CD4-positive, alpha-beta T cell (primary cell): Measurements from ENCODE around the gene CDK5RAP1. TPM values are rescaled to one million over a fixed set of nuclear protein-coding genes. Genes with fewer than 3 reads are reported as not detected.

Source experiments
- ATAC-seq: fragments of 200-7000 bp; cut with Tn5 transposase; one replicate; pipeline ENCODE4 v1.10.0; 2022; ENCODE audit warnings: mild to moderate bottlenecking; ENCODE audit not compliant: poor library complexity
- CTCF ChIA-PET: fragments of 350-600 bp; sonication (Branson Sonifier 250); formaldehyde crosslinking; loops from one replicate; lab custom pipeline; 2021; ENCODE audit warnings: antibody characterized with exemption, inconsistent platforms; lab: Charles Lee
- POLR2A ChIA-PET: fragments of 350-600 bp; sonication (Branson Sonifier 250); formaldehyde crosslinking; loops from one replicate; lab custom pipeline; 2021; ENCODE audit warnings: antibody characterized with exemption, inconsistent platforms; lab: Charles Lee
- DNase-seq, 14 experiments: peaks; one replicate each; pipeline ENCODE4 v3.0.0-alpha.2; 2013 to 2020; ENCODE audit warnings: mixed read lengths in 2 of 14
- H3K27ac ChIP-seq, 2 donors: one replicate each; pipeline versions ENCODE4 v1.5.1 to v1.7.0; 2013; ENCODE audit warnings: low read length in 2 of 2, low read depth in 1 of 2, mild to moderate bottlenecking in 1 of 2
- H3K27me3 ChIP-seq, 2 experiments: 1 replicate in 1 of 2; 2 replicates in 1 of 2; pipeline versions ENCODE4 v1.6.1 to v1.7.0; 2013; ENCODE audit warnings: low read length in 2 of 2, control low read depth in 1 of 2, mild to moderate bottlenecking in 1 of 2, moderate library complexity in 1 of 2; ENCODE audit not compliant: insufficient read depth in 2 of 2, control insufficient read depth in 1 of 2
- H3K36me3 ChIP-seq: one replicate; pipeline ENCODE4 v1.6.1; 2013; ENCODE audit warnings: low read length, control low read depth; ENCODE audit not compliant: insufficient read depth
- H3K4me1 ChIP-seq: one replicate; pipeline ENCODE4 v1.6.1; 2013; ENCODE audit warnings: low read length, control low read depth; ENCODE audit not compliant: insufficient read depth
- H3K4me3 ChIP-seq: one replicate; pipeline ENCODE4 v1.5.1; 2013; ENCODE audit warnings: mild to moderate bottlenecking, low read length, moderate library complexity
- H3K9me3 ChIP-seq, 2 experiments: 1 replicate in 1 of 2; 2 replicates in 1 of 2; pipeline versions ENCODE4 v1.6.1 to v1.7.0; 2013; ENCODE audit warnings: low read length in 2 of 2, mild to moderate bottlenecking in 2 of 2, control low read depth in 1 of 2, moderate library complexity in 1 of 2; ENCODE audit not compliant: control insufficient read depth in 1 of 2, insufficient read depth in 1 of 2
- H3K27ac Mint-ChIP-seq: one replicate; pipeline ENCODE4 v1.8.0; 2020; ENCODE audit warnings: mixed read lengths
- H3K27me3 Mint-ChIP-seq: one replicate; pipeline ENCODE4 v1.8.0; 2021; ENCODE audit warnings: mixed read lengths
- H3K36me3 Mint-ChIP-seq: one replicate; pipeline ENCODE4 v1.8.0; 2021; ENCODE audit warnings: low read depth, mixed read lengths
- H3K4me1 Mint-ChIP-seq: one replicate; pipeline ENCODE4 v1.8.0; 2021; ENCODE audit warnings: low read depth, mixed read lengths
- H3K4me3 Mint-ChIP-seq: one replicate; pipeline ENCODE4 v1.8.0; 2020; ENCODE audit warnings: mild to moderate bottlenecking, mixed read lengths
- H3K9me3 Mint-ChIP-seq: one replicate; pipeline ENCODE4 v1.8.0; 2020; ENCODE audit warnings: mixed read lengths
- CTCF ChIP-seq: fragments of 200-600 bp; IDR thresholded peaks from one replicate; pipeline ENCODE4 v1.8.0; 2022; ENCODE audit warnings: antibody characterized with exemption, mild to moderate bottlenecking
- intact Hi-C, 2 experiments: fragments of 100-400 bp; cut with DNase I in 1 of 2; cut with micrococcal nuclease in 1 of 2; formaldehyde crosslinking; loops; one replicate each; pipeline versions ENCODE4 v1.15.1 to v1.9.0; 2023 to 2025; cut with DNase I, micrococcal nuclease
- total RNA-seq, 174 experiments: library from RNA in 2 of 174; stranded (reverse) in 2 of 174; gene quantifications; one replicate each; pipeline ENCODE4 v1.2.3 and lab custom pipeline; 2021 to 2026

The CDK5RAP1 gene
- total RNA-seq, 2 experiments from 2014 or later: 59.7 to 63.0 TPM

GRCh38 chr20:33404281-33404680 lies 3.0 kb upstream of the CDK5RAP1 start:
- Mint-ChIP-seq H3K4me1 (peaks cover 39% of the 10 kb centered on the region), H3K27ac (no peak overlapping the region), H3K27me3 (no peaks in the 10 kb centered on the region), H3K4me3 (peak overlapping the region; percentile 30), H3K9me3 (no peaks in the 10 kb centered on the region), H3K36me3 (peaks cover 22% of the 10 kb centered on the region)
- no peak for TF ChIP-seq CTCF
- intact Hi-C loops: loop anchor here in 1 of 2 experiments (5.0 kb wide), 2 partner anchors 88 to 258 kb away; partner anchors contain the start of genes C20orf144 and CBFA2T2
- H3K9me3 ChIP-seq: no peaks in the 10 kb centered on the region
- H3K36me3 ChIP-seq: peaks cover 10% of the 10 kb centered on the region
- H3K27ac ChIP-seq: no peak overlapping the region
- ATAC-seq (no peak), DNase-seq (no peak)
- ChIA-PET POLR2A (no interaction called here), CTCF (no interaction called here)
- peaks cover 43% of the 10 kb centered on the region for H3K4me1 ChIP-seq
- H3K4me3 ChIP-seq: no peak overlapping the region
- H3K27me3 ChIP-seq: no peaks in the 10 kb centered on the region

GRCh38 chr20:33401921-33402369 lies 626 bp upstream of the CDK5RAP1 start:
- Mint-ChIP-seq H3K36me3 (peaks cover 15% of the 10 kb centered on the region), H3K27me3 (no peaks in the 10 kb centered on the region), H3K4me1 (peaks cover 61% of the 10 kb centered on the region), H3K4me3 (peak overlapping the region; percentile 96), H3K9me3 (no peaks in the 10 kb centered on the region), H3K27ac (peak overlapping the region; percentile 79)
- POLR2A ChIA-PET: interaction anchor here (0.7 to 2.2 kb wide), 10 partner anchors 31 to 710 kb away, joined by 3 to 24 read pairs (median 4); partner anchors contain the start of genes CBFA2T2, EIF2S2, PXMP4 and RALY
- no peaks in the 10 kb centered on the region for H3K27me3 ChIP-seq
- peak overlapping the region; percentile 99 for H3K4me3 ChIP-seq
- H3K9me3 ChIP-seq: no peaks in the 10 kb centered on the region
- CTCF ChIA-PET: interaction anchor here (1.2 to 1.4 kb wide), 3 partner anchors 29 to 265 kb away, joined by 4 to 7 read pairs (median 5); partner anchors contain the start of gene SNTA1
- DNase-seq (peak in 3 of 14 experiments; percentile 11 to 13 (median 12)), ATAC-seq (no peak)
- H3K4me1 ChIP-seq: peaks cover 43% of the 10 kb centered on the region
- intact Hi-C loops: loop anchor here (1.0 to 5.0 kb wide), 5 partner anchors 31 to 260 kb away; partner anchors contain the start of genes C20orf144 (in 1 of the 2), CBFA2T2 (in 1 of the 2) and SNTA1 (in 1 of the 2)
- no peak overlapping the region for H3K27ac ChIP-seq
- H3K36me3 ChIP-seq: peaks cover under 1% of the 10 kb centered on the region
- no peak for TF ChIP-seq CTCF

DNA sequence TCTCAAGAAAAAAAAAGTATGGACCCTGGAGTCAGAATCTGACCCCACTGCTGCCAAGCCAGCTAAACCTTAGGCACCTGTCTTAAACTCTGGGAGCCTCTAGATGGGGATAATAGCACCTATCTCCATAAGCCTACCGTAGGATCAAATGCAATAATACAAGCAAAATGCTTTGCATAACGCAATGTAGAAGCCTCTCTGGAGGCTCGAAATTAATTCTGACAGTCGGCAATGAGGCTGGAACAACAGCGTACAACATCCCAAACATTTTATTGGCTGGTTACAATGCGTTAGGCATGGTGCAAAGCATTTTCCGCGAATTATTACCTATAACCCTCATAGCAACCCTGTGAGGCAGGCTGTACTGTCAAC lies 521 bp downstream of the CDK5RAP1 start:
- Histone ChIP-seq H3K36me3 (peaks cover 12% of the 10 kb centered on the region), H3K27me3 (no peaks in the 10 kb centered on the region), H3K4me3 (peak overlapping the region; percentile 99), H3K9me3 (no peaks in the 10 kb centered on the region), H3K27ac (peak overlapping the region in 1 of 2 donors; percentile 24), H3K4me1 (peaks cover 48% of the 10 kb centered on the region)
- H3K9me3 Mint-ChIP-seq: no peaks in the 10 kb centered on the region
- POLR2A ChIA-PET: interaction anchor here (0.6 to 2.2 kb wide), 11 partner anchors 32 to 592 kb away, joined by 3 to 24 read pairs (median 4); partner anchors contain the start of genes CBFA2T2, PXMP4, RALY and SNTA1
- H3K36me3 Mint-ChIP-seq: peaks cover 23% of the 10 kb centered on the region
- ATAC-seq (peak; percentile 47), DNase-seq (peak in 2 of 14 experiments; percentile 31 to 36)
- intact Hi-C loops: loop anchor here (1.0 to 5.0 kb wide), 5 partner anchors 30 to 262 kb away; partner anchors contain the start of genes C20orf144 (in 1 of the 2), CBFA2T2 (in 1 of the 2) and SNTA1 (in 1 of the 2)
- peak overlapping the region; percentile 96 for H3K4me3 Mint-ChIP-seq
- CTCF ChIA-PET: interaction anchor here (1.0 to 1.6 kb wide), 4 partner anchors 28 to 267 kb away, joined by 3 to 7 read pairs (median 4); partner anchors contain the start of gene SNTA1
- H3K27ac Mint-ChIP-seq: peak overlapping the region; percentile 79
- peaks cover 64% of the 10 kb centered on the region for H3K4me1 Mint-ChIP-seq
- no peaks in the 10 kb centered on the region for H3K27me3 Mint-ChIP-seq
- no peak for TF ChIP-seq CTCF
